Measurements from ENCODE around the gene CSNK2B.

CSNK2B gene

DNA sequence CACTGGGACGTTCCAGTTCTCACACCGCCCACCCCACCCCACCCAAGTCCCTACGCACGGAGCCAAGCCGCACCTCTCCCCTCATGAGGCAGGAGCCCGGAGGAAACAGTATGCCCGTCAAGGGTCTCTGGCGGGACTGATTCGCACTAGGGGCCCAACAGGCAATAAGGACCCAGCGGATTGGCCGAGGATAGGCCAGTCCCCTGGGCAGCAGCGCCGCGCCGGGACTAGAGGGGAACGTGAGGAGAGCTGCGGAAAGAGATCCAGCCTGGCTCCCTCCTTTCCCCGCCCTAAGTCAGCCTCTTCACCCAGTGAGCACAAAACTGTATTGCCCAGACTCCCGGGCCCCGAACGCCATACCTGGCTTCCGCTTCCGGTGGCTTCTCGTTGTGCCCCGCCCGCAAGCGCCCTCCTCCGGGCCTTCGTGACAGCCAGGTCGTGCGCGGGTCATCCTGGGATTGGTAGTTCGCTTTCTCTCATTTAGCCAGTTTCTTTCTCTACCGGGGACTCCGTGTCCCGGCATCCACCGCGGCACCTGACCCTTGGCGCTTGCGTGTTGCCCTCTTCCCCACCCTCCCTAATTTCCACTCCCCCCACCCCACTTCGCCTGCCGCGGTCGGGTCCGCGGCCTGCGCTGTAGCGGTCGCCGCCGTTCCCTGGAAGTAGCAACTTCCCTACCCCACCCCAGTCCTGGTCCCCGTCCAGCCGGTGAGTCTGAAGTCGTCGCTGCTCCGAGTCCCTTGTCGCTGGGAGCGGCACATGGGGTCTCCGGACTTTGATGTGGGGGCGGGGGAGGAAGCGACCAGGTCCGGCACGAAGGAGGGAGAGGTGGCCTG is at the start of gene CSNK2B:
Gene CSNK2B, plus strand, starts transcription at position 580 of the 836 bp plus-strand sequence. CDS start 752 bp downstream, outside the sequence.
- peak; percentile 99 for DNase-seq

DNA sequence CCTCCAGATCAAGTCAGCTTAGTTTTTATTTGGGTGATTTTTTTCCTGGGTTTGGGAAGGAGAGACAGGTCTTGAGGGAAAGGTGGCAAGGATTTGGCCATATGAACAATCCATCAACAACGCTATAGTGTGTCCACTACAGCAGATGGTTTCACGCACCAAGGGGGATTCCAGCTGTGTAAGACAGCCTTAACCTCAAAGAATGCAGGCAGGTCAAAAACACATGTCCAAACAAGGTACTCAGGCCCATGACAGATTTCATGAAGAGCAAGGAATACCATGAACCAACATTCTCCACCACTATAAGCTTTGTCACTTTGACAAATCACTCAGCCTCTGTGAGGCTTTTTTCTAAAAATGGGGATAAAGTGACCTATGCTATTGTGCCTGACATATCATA is 48.9 kb upstream of the CSNK2B start:
- no peak for DNase-seq

DNA sequence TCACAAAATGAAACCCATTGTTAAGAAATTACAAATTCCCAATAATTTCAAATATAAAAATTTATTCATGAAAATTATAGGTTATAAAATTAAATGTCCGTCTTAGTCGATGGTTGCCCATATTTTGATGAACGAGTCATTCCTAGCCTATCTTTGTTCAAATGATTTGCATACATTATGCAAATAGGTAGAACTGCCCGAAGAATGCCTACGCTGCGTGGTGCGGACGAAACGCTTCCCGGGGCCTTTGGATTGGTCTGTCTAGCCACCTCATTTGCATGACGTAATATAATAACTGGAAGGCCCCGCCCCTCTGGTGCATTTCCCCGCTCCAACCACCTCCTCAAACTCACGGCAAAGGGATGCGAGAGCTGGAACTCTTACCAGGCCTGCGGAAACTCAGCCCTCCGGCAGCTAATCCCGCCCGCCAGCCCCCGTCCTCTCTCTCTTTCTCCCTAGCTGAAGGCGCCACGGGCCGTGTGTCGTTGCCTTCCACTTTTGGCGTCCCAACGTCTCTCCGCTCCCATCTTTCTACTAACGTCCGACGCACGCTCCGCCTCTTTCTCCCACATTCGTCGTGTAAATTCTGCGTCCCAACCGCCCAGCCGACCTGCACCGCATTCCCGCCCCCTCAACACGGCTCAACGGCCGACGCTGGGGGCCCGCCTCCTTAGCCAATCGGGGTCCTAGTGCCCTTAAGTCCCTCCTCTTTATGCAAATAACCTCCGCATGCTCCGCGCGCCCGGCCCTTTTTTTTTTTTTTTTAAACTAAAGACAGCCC is 45.9 kb upstream of the CSNK2B start:
- peak; percentile 98 for DNase-seq

DNA sequence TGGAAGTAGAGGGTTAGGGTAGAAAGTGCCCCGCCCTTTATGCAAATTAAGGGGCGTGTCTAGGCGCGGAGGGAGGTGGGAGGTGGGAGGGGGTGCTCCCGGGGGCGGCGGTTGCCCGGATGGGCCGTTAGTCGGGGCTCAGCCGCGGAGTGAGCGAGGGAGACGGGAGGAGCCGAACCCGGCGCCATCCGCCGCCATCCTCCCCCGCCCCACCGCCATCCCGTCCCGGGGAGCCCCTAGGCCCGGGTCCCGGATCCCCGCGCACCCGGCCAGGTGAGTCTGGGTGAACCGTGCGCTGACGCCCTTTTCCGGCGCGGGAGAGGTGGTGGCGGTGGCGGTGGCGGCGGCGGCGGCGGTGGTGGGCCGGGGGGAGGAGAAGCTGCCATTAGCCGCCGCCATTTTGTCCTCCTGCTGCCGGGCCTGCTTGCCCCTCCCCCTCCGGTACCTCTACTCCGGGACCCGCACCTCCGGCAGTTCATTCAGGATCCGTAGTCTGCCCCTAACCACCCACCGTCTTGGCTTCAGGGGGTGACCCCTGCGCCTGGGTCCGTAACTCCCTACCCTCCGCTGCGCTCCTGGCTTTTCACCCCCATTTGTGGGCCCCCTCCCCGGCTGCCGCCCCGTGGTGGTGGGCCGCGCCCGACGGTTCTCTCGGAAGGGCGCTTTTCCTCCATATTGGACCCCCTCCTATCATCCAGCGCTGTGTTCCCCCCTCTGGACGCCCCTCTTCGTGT is 45.1 kb upstream of the CSNK2B start, which contains the start of gene PRRC2A:
Gene PRRC2A, plus strand, starts transcription at position 130 of the 734 bp plus-strand sequence. CDS start 2,075 bp downstream, outside the sequence.
- peak; percentile 81 for DNase-seq

DNA sequence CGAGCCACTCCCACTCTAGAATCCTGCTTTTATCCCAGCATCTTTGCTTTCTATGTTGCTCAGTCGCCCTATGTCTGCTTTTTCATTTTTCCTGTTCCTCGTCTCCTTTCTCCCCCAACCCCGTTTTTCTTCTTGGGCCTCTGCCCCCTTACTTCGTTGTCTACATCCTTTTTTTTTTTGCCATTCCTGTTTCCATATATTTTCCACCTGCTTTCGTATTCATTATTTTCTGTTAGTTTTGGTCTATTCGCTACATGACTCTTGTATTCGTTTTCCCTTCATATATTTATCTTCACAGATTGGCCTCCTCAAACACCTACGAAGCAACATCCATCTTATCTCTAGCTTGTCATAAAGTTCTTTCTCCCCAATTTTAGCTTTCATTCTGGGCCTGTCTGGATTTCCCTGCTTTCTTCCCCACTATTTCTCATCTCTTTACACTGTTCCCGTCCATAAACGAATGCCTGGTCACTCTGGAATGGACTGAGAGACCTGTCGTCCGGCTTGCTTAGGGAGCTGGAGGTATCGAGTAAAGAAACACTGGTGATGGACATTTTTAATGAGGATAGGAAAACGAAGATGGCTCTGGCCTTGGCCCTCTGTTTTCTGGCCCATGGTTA is 44.5 kb upstream of the CSNK2B start:
- no peak for DNase-seq

DNA sequence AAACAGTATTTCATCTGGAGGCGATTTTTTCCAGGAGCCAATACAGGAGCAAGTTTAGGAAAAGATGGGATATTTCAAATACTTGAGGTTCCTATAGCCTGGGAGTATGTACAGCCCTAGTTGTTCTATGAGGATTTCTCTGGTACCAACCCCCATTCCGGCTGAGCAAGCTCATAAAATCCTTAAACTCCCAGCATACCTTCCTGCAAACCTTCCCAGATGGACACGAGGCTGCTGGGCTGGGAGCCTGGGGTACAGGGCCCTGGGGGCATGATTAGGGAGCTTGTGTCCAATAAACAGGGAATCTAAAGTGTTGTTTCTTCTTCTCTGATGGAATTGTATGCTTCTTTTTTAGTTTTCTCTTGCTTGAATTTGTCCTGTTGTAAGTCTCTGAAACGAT is 43.9 kb upstream of the CSNK2B start:
- no peak for DNase-seq

DNA sequence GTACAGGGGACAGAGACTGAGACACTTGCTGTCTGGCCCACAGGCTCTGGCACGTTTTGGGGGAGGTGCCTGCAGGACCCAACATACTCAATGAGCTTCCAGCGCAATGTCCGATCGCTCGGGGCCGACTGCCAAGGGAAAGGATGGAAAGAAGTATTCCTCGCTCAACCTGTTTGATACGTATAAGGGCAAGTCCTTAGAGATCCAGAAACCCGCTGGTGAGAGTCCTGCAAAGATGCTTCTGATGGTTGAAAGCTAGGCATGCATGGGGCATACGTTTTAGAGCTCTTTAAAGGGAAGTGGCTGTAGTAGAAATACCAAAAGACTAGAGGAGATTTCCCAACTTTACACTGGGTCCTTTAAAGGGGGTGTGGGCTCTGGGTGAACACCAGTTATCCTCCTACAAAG is 43.2 kb upstream of the CSNK2B start:
- DNase-seq: no peak

DNA sequence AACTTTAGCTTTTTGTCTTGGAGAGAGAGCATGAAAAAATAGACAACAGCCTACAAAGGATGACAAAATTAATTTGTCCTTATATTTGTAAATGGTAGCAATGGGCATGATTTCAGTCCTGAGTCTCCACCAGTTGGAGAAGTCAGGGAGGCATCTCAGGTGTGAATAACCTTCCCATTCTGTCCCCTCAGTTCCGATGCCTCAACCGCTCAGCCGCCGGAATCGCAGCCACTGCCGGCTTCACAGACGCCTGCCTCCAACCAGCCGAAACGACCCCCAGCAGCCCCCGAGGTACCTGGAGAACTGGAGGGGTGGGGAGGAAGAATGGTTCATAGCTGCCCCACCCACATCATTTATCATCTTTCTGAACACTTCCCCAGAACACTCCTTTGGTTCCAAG is 41.8 kb upstream of the CSNK2B start:
- no peak for DNase-seq

DNA sequence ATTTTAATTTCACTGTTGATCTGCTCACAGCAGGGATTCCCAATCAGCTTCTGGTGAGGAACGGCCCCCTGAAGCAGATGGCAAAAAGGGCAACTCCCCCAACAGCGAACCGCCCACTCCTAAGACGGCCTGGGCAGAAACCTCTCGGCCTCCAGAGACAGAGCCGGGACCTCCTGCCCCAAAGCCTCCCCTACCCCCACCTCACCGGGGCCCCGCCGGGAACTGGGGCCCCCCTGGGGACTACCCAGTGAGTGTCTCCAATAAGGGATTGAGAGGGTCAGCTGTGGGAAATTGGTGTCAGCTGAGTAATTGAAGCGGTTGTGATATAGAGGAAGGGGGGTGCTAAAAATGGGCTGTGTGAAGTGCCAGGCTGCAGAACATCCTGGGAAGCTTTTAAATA is 38.9 kb upstream of the CSNK2B start:
- no peak for DNase-seq

DNA sequence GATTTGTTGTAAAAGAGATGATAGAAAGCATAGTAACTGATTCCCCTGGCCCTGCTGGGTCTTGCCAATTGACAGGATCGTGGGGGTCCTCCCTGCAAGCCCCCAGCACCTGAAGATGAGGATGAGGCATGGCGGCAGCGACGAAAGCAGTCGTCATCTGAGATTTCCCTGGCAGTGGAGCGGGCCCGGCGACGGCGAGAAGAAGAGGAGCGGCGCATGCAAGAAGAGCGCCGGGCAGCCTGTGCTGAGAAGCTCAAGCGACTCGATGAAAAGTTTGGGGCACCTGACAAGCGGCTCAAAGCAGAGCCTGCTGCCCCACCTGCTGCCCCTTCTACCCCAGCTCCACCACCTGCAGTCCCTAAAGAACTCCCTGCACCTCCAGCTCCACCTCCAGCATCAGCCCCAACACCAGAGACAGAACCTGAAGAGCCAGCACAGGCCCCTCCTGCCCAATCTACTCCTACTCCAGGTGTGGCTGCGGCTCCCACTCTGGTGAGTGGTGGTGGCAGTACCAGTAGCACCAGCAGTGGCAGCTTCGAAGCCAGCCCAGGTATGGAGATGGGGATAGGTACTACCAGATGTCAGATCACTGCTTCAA is 38.1 kb upstream of the CSNK2B start:
- no peak for DNase-seq

DNA sequence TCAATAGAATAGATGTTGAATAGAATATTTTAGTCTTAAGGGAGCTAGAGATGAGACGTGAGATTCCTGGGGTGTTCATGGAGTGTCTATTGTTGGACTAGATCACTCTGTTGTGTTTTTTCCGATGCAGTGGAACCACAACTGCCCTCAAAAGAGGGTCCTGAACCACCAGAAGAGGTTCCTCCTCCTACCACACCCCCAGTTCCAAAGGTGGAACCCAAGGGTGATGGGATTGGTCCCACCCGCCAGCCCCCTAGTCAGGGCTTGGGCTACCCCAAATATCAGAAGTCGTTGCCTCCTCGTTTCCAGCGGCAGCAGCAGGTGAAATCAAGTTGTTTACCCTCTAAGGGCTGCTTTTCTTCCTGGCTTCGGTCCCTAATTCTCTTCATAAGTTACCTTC is 36.9 kb upstream of the CSNK2B start:
- no peak for DNase-seq

DNA sequence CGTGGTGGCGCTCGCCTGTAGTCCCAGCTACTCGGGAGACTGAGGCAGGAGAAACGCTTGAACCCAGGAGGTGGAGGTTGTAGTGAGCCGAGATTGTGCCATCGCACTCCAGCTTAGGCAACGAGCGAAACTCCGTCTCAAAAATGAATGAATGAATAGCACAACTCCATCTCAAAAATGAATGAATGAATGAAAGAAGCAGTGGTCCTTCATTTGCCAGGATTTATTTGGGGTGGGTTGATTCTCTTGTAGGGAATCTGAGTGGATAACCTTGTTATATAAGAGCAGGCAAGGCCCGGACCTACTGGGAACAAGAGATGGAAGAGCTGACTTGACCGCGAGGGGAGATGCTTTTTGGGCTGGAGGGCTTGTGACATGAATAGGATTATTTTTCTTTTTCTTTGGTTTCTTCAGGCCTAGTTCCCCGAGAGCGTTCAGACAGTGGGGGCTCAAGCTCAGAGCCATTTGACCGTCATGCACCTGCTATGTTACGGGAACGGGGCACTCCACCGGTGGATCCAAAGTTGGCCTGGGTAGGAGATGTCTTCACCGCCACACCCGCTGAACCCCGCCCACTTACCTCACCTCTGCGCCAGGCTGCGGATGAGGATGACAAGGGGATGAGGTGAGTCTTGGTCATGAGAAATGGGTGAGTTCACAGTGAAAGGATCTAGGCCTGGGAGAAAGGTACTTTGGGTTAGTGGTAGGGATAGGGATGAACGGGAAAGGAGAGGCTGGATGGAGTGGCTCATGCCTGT is 35.5 kb upstream of the CSNK2B start:
- no peak for DNase-seq

DNA sequence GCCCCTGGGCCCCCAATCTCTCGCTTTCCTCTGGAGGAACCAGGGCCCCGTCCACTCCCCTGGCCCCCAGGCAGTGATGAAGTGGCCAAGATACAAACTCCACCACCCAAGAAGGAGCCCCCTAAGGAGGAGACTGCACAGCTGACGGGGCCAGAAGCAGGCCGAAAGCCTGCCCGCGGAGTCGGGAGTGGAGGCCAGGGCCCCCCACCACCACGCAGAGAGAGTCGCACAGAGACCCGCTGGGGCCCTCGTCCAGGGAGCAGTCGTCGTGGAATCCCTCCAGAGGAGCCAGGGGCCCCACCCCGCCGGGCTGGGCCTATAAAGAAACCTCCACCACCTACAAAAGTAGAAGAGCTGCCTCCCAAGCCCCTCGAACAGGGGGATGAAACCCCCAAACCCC is 34.7 kb upstream of the CSNK2B start:
- no peak for DNase-seq

DNA sequence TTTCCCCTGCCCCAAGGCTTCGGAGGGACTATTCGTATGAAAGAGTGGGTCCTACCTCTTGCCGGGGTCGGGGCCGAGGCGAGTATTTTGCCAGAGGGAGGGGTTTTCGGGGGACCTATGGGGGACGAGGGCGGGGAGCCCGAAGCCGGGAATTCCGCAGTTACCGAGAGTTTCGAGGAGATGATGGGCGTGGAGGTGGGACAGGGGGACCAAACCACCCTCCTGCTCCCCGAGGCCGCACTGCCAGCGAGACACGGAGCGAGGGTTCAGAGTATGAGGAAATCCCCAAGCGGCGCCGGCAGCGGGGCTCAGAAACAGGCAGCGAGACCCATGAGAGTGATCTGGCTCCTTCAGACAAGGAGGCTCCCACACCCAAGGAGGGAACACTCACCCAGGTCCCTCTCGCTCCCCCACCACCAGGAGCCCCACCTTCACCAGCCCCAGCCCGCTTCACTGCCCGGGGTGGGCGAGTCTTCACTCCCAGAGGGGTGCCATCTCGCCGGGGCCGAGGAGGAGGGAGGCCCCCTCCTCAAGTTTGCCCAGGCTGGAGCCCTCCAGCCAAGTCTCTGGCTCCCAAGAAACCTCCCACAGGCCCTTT is 34.1 kb upstream of the CSNK2B start:
- DNase-seq: no peak

DNA sequence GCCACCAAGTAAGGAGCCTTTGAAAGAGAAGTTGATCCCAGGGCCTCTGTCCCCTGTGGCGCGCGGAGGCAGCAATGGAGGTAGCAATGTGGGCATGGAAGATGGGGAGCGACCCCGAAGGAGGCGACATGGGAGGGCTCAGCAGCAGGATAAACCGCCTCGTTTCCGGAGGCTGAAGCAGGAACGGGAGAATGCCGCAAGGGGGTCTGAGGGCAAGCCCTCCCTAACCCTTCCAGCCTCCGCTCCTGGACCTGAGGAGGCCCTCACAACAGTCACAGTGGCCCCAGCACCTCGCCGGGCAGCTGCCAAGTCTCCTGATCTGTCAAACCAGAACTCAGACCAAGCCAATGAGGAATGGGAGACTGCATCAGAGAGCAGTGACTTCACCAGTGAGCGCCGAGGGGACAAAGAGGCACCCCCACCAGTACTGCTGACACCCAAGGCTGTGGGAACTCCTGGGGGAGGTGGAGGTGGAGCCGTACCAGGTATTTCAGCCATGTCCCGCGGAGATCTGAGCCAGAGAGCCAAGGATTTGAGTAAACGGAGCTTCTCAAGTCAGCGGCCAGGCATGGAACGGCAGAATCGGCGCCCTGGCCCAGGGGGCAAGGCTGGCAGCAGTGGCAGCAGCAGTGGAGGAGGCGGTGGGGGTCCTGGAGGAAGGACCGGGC is 33.5 kb upstream of the CSNK2B start:
- no peak for DNase-seq

DNA sequence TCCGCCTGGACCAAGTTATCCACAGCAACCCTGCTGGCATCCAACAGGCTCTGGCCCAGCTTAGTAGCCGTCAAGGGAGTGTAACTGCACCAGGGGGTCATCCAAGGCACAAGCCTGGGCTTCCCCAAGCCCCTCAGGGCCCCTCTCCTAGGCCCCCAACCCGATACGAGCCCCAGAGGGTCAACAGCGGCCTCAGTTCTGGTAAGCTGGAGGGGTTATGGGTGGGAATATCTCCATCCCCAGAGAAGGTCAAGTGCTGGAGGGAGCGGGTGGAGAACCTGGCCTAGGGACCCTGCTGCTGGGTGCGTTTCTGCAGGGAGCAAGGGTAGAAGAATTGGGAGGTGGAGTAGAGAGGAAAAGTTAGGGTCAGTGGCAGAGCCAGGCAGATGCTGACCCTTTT is 32.4 kb upstream of the CSNK2B start:
- DNase-seq: no peak

DNA sequence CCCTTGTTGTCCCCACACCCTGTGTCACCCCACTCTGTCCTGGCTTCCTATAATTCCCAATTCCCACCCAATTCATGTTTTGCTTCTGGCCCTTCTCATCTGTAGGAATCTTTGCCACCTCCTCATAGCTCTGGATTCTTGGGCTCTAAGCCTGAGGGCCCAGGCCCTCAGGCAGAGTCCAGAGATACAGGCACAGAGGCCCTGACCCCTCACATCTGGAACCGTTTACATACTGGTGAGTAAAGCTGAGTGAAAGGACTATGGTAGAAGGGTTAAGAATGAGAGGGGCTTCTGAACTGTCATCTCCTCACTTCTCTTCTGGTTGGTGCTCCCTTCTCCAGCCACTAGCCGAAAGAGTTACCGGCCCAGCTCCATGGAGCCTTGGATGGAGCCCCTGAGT is 31.7 kb upstream of the CSNK2B start:
- no peak for DNase-seq

DNA sequence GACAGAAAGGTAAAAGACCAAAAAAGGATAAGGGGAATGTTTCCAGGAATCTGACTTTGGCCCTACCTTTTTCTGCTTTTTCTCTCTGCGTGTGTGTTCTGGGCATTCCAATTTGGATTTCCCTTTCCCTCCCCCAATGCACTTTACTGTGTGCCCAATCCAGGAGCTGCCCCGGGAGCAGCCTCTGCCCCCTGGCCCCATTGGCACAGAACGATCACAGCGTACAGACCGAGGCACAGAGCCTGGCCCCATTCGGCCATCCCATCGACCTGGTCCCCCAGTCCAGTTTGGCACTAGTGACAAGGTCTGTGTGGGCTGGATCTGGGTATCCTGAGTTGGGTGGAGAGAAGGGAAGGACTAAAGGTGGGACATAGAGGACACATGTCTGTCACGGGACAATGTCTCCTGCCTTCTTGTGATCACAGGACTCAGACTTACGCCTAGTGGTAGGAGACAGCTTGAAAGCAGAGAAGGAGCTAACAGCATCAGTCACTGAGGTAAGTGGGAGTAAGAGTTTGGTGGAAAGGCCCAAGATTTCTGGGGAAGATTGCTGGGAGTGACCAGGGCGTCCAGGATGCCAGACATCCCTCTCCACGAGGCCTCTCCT is 30.8 kb upstream of the CSNK2B start:
- no peak for DNase-seq

DNA sequence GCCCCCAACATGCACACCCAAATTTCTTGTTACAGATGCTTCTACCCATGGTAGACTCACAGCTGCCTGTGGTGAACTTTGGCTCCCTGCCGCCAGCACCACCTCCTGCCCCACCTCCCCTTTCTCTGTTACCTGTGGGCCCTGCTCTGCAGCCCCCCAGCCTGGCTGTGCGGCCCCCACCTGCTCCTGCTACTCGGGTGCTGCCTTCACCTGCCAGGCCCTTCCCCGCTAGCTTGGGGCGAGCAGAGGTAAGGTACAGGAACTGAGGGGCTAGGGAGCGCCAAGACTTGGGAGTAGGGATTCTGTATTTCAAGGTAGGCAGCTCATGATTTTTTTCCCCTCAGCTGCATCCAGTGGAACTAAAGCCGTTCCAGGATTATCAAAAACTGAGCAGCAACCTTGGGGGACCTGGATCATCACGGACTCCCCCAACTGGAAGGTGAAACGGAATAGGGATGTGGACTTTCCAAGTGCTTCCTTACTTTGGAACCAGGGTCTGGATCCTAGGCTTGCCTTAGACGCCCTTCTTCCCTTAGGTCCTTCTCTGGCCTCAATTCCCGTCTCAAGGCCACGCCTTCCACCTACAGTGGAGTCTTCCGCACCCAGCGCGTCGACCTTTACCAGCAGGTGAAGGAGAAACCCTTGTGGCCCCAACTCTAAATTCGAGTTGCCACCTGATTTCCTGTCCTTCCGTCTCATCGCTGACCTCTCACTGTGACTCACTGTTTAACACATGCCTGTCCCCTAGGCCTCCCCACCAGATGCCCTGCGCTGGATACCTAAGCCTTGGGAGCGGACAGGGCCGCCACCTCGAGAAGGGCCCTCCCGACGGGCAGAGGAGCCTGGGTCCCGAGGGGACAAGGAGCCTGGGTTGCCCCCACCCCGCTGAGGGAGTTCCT is 28.9 kb upstream of the CSNK2B start:
- DNase-seq: no peak
